CD4-positive, alpha-beta T cell treated with Interleukin-10 for 1 hour (primary cell): ENCODE results near the gene DHRSX.
"Not testable (repeated sequence)": the region's sequence is repeated elsewhere in the genome, so short reads cannot be mapped to it uniquely, and the experiment has no call there.

ENCODE experiments used
- DNase-seq: peaks from one replicate; pipeline ENCODE4 v3.0.0-alpha.2; 2020

DHRSX gene

GRCh38 chrX:2495595-2495994 is 5.2 kb downstream of the DHRSX start:
- DNase-seq, result no peak

GRCh38 chrX:2492531-2493218 is 8.1 kb downstream of the DHRSX start:
- DNase-seq, result no peak

GRCh38 chrX:2490634-2491033 is 10.1 kb downstream of the DHRSX start:
- DNase-seq, result no peak

- no peak for DNase-seq
Measured at GRCh38 chrX:2489446-2490445, 11.0 kb downstream of the DHRSX start.

- no peak for DNase-seq
Measured at GRCh38 chrX:2488621-2489285, 12.0 kb downstream of the DHRSX start.

- no peak for DNase-seq
Measured at GRCh38 chrX:2487366-2487765, 13.4 kb downstream of the DHRSX start.

GRCh38 chrX:2486476-2487133 is 14.2 kb downstream of the DHRSX start:
- no peak for DNase-seq

- no peak for DNase-seq
Measured at GRCh38 chrX:2485789-2486345, 14.9 kb downstream of the DHRSX start.

GRCh38 chrX:2484721-2485648 is 15.8 kb downstream of the DHRSX start:
- DNase-seq, result no peak

GRCh38 chrX:2484256-2484655 is 16.5 kb downstream of the DHRSX start:
- no peak for DNase-seq

- no peak for DNase-seq
Measured at GRCh38 chrX:2483398-2484060, 17.2 kb downstream of the DHRSX start.

- DNase-seq, result not testable (repeated sequence)
Measured at GRCh38 chrX:2481597-2481996, 19.2 kb downstream of the DHRSX start.

GRCh38 chrX:2479982-2480381 is 20.8 kb downstream of the DHRSX start:
- DNase-seq, result not testable (repeated sequence)

- DNase-seq, result no peak
Measured at GRCh38 chrX:2479420-2479780, 21.4 kb downstream of the DHRSX start.

- no peak for DNase-seq
Measured at GRCh38 chrX:2478546-2479419, 22.0 kb downstream of the DHRSX start.

GRCh38 chrX:2477313-2477712 is 23.5 kb downstream of the DHRSX start:
- DNase-seq, result not testable (repeated sequence)

GRCh38 chrX:2474963-2475726 is 25.6 kb downstream of the DHRSX start:
- no peak for DNase-seq

- no peak for DNase-seq
Measured at GRCh38 chrX:2474280-2474962, 26.4 kb downstream of the DHRSX start.
